HG03575 (cell line): ENCODE data around the gene EYA3.
A peak's percentile ranks its signal among the peaks of the same experiment; 100 is the strongest.

Source experiments
- ATAC-seq: cut with Tn5 transposase; IDR thresholded peaks from one replicate; pipeline ENCODE4 v1.9.1; 2021; ENCODE audit not compliant: unreplicated experiment, insufficient number of reproducible peaks, low FRiP score; ENCODE audit errors: extremely low read depth

Gene EYA3

GRCh38 chr1:28088168-28088961, at the start of gene EYA3:
Gene EYA3 (minus strand): TSS chr1:28088610. CDS start chr1:28058026, 30,584 bp downstream.
- peak; percentile 47 for ATAC-seq

- ATAC-seq, result no peak
These were observed 48.7 kb upstream of the EYA3 start for GRCh38 chr1:28136922-28137613.

- no peak for ATAC-seq
These were observed 47.9 kb upstream of the EYA3 start for GRCh38 chr1:28136169-28136921.

GRCh38 chr1:28135371-28136168, 47.2 kb upstream of the EYA3 start:
- no peak for ATAC-seq

- ATAC-seq, result no peak
These were observed 46.3 kb upstream of the EYA3 start for GRCh38 chr1:28134651-28135207.

- no peak for ATAC-seq
These were observed 44.1 kb upstream of the EYA3 start for GRCh38 chr1:28132171-28133167.

- no peak for ATAC-seq
These were observed 42.5 kb upstream of the EYA3 start for GRCh38 chr1:28130901-28131300.

GRCh38 chr1:28129150-28129549, 40.7 kb upstream of the EYA3 start:
- ATAC-seq, result no peak

GRCh38 chr1:28127617-28128257, 39.3 kb upstream of the EYA3 start:
- no peak for ATAC-seq

- ATAC-seq, result no peak
These were observed 38.5 kb upstream of the EYA3 start for GRCh38 chr1:28126783-28127490.

- ATAC-seq, result no peak
These were observed 37.8 kb upstream of the EYA3 start for GRCh38 chr1:28126212-28126611.

- ATAC-seq, result no peak
These were observed 35.1 kb upstream of the EYA3 start for GRCh38 chr1:28123461-28123961.

- ATAC-seq, result no peak
These were observed 33.8 kb upstream of the EYA3 start for GRCh38 chr1:28122183-28122582.

GRCh38 chr1:28119556-28119955, 31.1 kb upstream of the EYA3 start:
- ATAC-seq, result no peak

GRCh38 chr1:28118640-28119307, 30.4 kb upstream of the EYA3 start:
- no peak for ATAC-seq

- ATAC-seq, result no peak
These were observed 26.9 kb upstream of the EYA3 start for GRCh38 chr1:28115267-28115666.
